Measurements from ENCODE around the gene PLA2G5. TPM values are rescaled to one million over a fixed set of nuclear protein-coding genes. Genes with fewer than 3 reads are reported as not detected.

PLA2G5 gene
- total RNA-seq, 2 experiments from 2014 or later, result not detected

DNA sequence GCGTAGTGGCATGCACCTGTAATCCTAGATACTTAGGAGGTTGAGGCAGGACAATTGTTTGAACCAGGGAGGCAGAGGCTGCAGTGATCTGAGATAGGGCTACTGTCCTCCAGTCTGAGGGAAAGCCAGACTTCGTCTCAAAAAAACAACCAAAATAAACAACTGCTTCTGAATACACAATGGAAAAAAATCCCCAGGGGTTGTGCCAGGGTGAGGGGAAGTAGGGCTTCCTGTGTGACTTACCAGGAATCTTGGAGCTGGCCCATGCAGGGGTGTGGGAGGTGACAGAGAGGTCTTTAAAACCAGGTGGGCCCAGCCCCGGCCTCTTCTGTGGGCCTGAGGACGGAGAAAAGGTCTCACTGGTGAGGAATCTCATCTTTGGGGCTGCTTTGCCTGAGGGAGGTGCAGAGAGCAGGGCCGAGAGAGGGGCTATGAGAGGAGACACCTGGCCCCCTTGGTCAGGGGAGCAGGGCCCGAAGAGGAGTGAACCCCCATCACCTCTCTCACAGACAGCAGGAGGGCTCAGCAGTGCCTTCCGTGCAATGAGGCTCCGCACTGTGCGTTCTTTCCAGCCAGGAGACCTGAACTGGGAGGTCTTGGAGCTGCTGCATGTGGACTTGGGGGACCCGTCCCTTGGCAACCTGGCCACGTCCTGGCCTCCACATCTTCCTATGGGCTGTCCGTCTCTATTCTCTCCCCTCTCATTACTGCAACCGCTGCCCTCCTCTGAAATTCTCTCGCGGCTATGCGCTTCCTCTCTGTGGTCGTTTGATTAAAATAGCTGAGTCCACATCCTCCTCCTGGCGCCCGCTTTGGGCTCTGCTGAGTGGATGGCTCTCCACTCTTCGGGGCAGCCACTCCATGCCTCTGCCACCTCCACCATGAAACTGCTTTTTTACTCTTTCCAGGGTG is 10.7 kb downstream of the PLA2G5 start:
- peak; percentile 47 for ATAC-seq
- H3K9me3 Mint-ChIP-seq, result no peaks in the 10 kb centered on the region
- ChIA-PET POLR2A (no interaction called here), CTCF (interaction anchor here (1.2 kb wide), 1 partner anchor 72 kb away, joined by 6 read pairs; no protein-coding TSS in a partner anchor)
- H3K27ac Mint-ChIP-seq, result no peak overlapping the region
- H3K4me1 Mint-ChIP-seq (ENCODE audit: low read depth), result peaks cover 13% of the 10 kb centered on the region
- H3K27me3 Mint-ChIP-seq, result peaks cover 34% of the 10 kb centered on the region
- TF ChIP-seq, protein P1, sequence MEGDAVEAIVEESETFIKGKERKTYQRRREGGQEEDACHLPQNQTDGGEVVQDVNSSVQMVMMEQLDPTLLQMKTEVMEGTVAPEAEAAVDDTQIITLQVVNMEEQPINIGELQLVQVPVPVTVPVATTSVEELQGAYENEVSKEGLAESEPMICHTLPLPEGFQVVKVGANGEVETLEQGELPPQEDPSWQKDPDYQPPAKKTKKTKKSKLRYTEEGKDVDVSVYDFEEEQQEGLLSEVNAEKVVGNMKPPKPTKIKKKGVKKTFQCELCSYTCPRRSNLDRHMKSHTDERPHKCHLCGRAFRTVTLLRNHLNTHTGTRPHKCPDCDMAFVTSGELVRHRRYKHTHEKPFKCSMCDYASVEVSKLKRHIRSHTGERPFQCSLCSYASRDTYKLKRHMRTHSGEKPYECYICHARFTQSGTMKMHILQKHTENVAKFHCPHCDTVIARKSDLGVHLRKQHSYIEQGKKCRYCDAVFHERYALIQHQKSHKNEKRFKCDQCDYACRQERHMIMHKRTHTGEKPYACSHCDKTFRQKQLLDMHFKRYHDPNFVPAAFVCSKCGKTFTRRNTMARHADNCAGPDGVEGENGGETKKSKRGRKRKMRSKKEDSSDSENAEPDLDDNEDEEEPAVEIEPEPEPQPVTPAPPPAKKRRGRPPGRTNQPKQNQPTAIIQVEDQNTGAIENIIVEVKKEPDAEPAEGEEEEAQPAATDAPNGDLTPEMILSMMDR (IDR thresholded peaks at IDR 0.05), result no peak
- no peak overlapping the region for H3K4me3 Mint-ChIP-seq
- H3K36me3 Mint-ChIP-seq (ENCODE audit: low read depth), result no peaks in the 10 kb centered on the region
- peak; percentile 31 for DNase-seq
- intact Hi-C loops (cut with micrococcal nuclease), result no loop called here

DNA sequence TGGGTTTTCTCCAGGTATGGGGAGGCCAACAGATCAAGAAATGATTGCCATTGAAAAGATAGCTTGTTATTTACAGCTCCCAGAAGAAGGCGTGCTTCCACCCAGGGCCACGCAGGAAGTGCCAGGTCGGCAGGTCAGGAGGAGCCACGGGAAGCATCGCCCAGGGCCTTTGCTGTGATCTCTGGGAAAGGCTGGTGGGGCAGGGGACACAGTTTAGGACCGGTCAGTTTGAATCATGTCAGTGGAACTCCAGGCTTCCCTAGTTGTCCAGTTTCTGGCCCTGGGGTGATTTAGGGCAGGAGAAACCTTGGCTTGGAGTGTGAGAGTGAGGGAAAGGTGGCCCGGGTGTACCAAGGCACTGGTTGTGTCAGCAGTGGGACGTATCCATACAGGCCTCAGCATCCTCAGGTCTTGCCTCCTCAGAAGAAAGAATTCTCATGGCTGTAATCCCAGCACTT is 11.4 kb downstream of the PLA2G5 start:
- Mint-ChIP-seq H3K36me3 (ENCODE audit: low read depth) (no peaks in the 10 kb centered on the region), H3K4me1 (ENCODE audit: low read depth) (peaks cover 13% of the 10 kb centered on the region), H3K27me3 (peaks cover 34% of the 10 kb centered on the region), H3K4me3 (no peak overlapping the region), H3K9me3 (no peaks in the 10 kb centered on the region), H3K27ac (no peak overlapping the region)
- intact Hi-C loops (cut with micrococcal nuclease), result no loop called here
- no peak for ATAC-seq
- ChIA-PET CTCF (interaction anchor here (1.2 kb wide), 1 partner anchor 71 kb away, joined by 6 read pairs; no protein-coding TSS in a partner anchor), POLR2A (no interaction called here)
- TF ChIP-seq, protein P1 (IDR thresholded peaks at IDR 0.05), result no peak
- DNase-seq, result no peak

DNA sequence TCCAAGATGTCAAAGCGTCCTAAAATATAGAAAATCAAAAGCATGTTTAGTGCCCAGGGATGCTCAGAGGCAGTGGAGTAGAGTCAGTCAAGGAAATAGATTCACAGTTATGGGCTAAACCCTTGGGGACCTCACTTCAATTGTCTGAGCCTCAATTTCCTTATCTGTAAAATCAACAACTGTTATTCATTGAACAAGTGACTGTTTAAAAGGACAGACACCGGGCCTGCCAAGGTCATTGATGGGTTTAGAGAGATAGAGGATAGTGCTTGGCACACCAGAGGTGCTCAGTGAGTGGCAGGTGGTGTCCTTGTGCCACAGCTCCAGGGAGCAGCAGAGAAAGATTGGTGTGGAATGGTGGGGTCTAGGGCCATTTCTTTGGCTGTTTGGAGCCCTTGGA is 12.8 kb downstream of the PLA2G5 start:
- intact Hi-C loops (cut with micrococcal nuclease), result no loop called here
- Mint-ChIP-seq H3K4me3 (no peak overlapping the region), H3K27ac (no peak overlapping the region), H3K27me3 (peaks cover 23% of the 10 kb centered on the region), H3K9me3 (no peaks in the 10 kb centered on the region), H3K4me1 (ENCODE audit: low read depth) (peaks cover 13% of the 10 kb centered on the region), H3K36me3 (ENCODE audit: low read depth) (no peaks in the 10 kb centered on the region)
- CTCF ChIA-PET, result no interaction called here
- DNase-seq (no peak), ATAC-seq (no peak)
- POLR2A ChIA-PET, result no interaction called here
- TF ChIP-seq, protein P1 (IDR thresholded peaks at IDR 0.05), result no peak

DNA sequence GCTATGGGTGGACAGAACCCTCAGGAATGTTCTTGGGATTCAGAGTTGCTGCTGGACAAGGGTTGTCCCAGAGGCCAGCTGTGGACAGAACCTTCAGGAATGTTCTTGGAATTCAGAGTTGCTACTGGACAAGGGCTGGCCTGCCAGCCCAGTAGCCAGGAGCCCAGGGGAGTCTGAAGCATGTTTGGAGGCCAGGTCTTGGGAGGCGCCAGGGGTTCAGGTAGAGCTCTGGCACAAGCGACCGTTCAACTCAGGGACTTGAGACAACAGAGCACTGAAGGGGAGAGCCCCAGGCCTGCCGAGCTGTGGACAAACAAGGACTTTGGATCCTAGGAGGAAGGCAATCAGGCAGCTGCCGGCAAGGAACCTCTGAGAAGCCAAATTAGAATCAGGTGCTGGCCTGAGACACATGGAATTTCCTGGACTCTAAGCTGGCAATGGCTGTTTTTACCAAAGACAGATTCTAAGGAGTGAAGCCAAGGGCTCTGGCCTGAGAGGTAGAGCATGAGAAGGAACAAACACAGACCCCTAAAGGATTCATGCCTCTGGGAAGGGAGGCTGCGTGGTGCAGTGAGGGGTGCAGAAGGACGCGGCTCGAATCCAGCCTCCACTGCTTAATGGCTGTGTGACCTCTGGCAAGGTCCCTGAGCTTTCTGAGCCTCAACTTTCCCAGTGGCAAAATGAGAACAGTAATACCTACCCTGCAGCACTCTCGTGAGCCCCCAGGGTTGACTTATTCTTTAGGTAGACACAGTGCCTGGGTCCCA is 13.4 kb downstream of the PLA2G5 start:
- TF ChIP-seq, protein P1 (IDR thresholded peaks at IDR 0.05), result no peak
- intact Hi-C loops (cut with micrococcal nuclease), result no loop called here
- no peak for DNase-seq
- ATAC-seq, result no peak
- CTCF ChIA-PET, result no interaction called here
- no peak overlapping the region for H3K27ac Mint-ChIP-seq
- H3K36me3 Mint-ChIP-seq (ENCODE audit: low read depth), result no peaks in the 10 kb centered on the region
- H3K4me3 Mint-ChIP-seq, result no peak overlapping the region
- peaks cover 8% of the 10 kb centered on the region for H3K4me1 Mint-ChIP-seq (ENCODE audit: low read depth)
- POLR2A ChIA-PET, result no interaction called here
- H3K27me3 Mint-ChIP-seq, result peaks cover 17% of the 10 kb centered on the region
- H3K9me3 Mint-ChIP-seq, result no peaks in the 10 kb centered on the region

All from activated CD8-positive, alpha-beta T cell treated with anti-CD3 and anti-CD28 coated beads for 36 hours (primary cell).